AG08396 (cell line): ENCODE results near the gene AMPD3.

Experiments used
- DNase-seq: peaks from one replicate; pipeline ENCODE4 v3.0.0; 2012; ENCODE audit warnings: low spot score, mixed read lengths

AMPD3 gene

GRCh38 chr11:10488934-10489691, 34.0 kb downstream of the AMPD3 start:
- no peak for DNase-seq

- DNase-seq = no peak
These were observed 35.0 kb downstream of the AMPD3 start for GRCh38 chr11:10490032-10490397.

- peak; percentile 97 for DNase-seq
These were observed 35.6 kb downstream of the AMPD3 start for GRCh38 chr11:10490398-10491241.

- DNase-seq = no peak
These were observed 37.0 kb downstream of the AMPD3 start for GRCh38 chr11:10492084-10492483.

GRCh38 chr11:10493041-10493663, 38.1 kb downstream of the AMPD3 start:
- no peak for DNase-seq

GRCh38 chr11:10494636-10495463, 39.8 kb downstream of the AMPD3 start:
- no peak for DNase-seq

GRCh38 chr11:10495464-10495786, 40.4 kb downstream of the AMPD3 start:
- DNase-seq = no peak

- DNase-seq = no peak
These were observed 41.4 kb downstream of the AMPD3 start for GRCh38 chr11:10496296-10496936.

- DNase-seq = no peak
These were observed 42.4 kb downstream of the AMPD3 start for GRCh38 chr11:10497371-10498021.

GRCh38 chr11:10498022-10498400, 42.9 kb downstream of the AMPD3 start:
- no peak for DNase-seq

- no peak for DNase-seq
These were observed 43.6 kb downstream of the AMPD3 start for GRCh38 chr11:10498426-10499250.

GRCh38 chr11:10499452-10499851, 44.4 kb downstream of the AMPD3 start:
- no peak for DNase-seq

GRCh38 chr11:10499874-10500601, 45.0 kb downstream of the AMPD3 start:
- no peak for DNase-seq

- DNase-seq = no peak
These were observed 46.0 kb downstream of the AMPD3 start for GRCh38 chr11:10500757-10501684.

GRCh38 chr11:10502065-10502680, 47.1 kb downstream of the AMPD3 start:
- no peak for DNase-seq

GRCh38 chr11:10502770-10503169, 47.7 kb downstream of the AMPD3 start:
- no peak for DNase-seq

- no peak for DNase-seq
These were observed 48.2 kb downstream of the AMPD3 start for GRCh38 chr11:10503221-10503620.
